OCI-LY7 (cell line): ENCODE data around the gene CXCR6. TPM values are rescaled to one million over a fixed set of nuclear protein-coding genes. Genes with fewer than 3 reads are reported as not detected.
A peak's percentile ranks its signal among the peaks of the same experiment; 100 is the strongest.

ENCODE experiments used
- BruUV-seq: library from RNA; stranded (reverse); fragments of 400-500 nt; replicated peaks from 2 replicates; lab custom pipeline; 2021; lab: Mats Ljungman, UMichigan
- CTCF ChIA-PET: fragments of 300-600 bp; sonication (Branson Sonifier 250); formaldehyde crosslinking; loops from one replicate; lab custom pipeline; 2022; ENCODE audit warnings: antibody characterized with exemption; ENCODE audit not compliant: unreplicated experiment; lab: Charles Lee
- POLR2A ChIA-PET: fragments of 300-600 bp; sonication (Branson Sonifier 250); formaldehyde crosslinking; loops from one replicate; lab custom pipeline; 2022; ENCODE audit warnings: antibody characterized with exemption; lab: Charles Lee
- DNase-seq: peaks from one replicate; pipeline ENCODE4 v3.0.0-alpha.2; 2015; ENCODE audit warnings: low spot score
- H2AFZ ChIP-seq: fragments of 200-600 bp; sonication (generic), shearing (Covaris generic); 2 replicates; pipeline ENCODE4 v1.6.1; 2014; ENCODE audit warnings: mild to moderate bottlenecking, antibody characterized with exemption, low read length, moderate library complexity
- H3K27ac ChIP-seq: fragments of 200-600 bp; sonication (generic); 2 replicates; pipeline ENCODE4 v1.5.1; 2014; ENCODE audit warnings: mixed run types, low read depth, mild to moderate bottlenecking, moderate library complexity, low read length, inconsistent platforms; ENCODE audit not compliant: poor library complexity, severe bottlenecking
- H3K36me3 ChIP-seq: fragments of 200-600 bp; sonication (generic); 2 replicates; pipeline ENCODE4 v1.6.1; 2014; ENCODE audit warnings: mild to moderate bottlenecking, antibody characterized with exemption, low read length, moderate library complexity, mixed read lengths; ENCODE audit not compliant: insufficient read depth
- H3K4me1 ChIP-seq: fragments of 200-600 bp; sonication (generic); 2 replicates; pipeline ENCODE4 v1.5.1; 2014; ENCODE audit warnings: mild to moderate bottlenecking, low read length; ENCODE audit not compliant: insufficient read depth, poor library complexity, severe bottlenecking
- H3K4me2 ChIP-seq: fragments of 200-600 bp; sonication (generic); 2 replicates; pipeline ENCODE4 v1.6.1; 2014; ENCODE audit warnings: mild to moderate bottlenecking, low read length
- H3K4me3 ChIP-seq: fragments of 200-600 bp; sonication (generic); 2 replicates; pipeline ENCODE4 v1.5.1; 2014; ENCODE audit warnings: mild to moderate bottlenecking, low read depth, low read length; ENCODE audit not compliant: poor library complexity, severe bottlenecking
- H3K79me2 ChIP-seq: fragments of 200-600 bp; sonication (generic); 2 replicates; pipeline ENCODE4 v1.6.1; 2016; ENCODE audit warnings: low read depth, mild to moderate bottlenecking, low read length, moderate library complexity, mixed read lengths; ENCODE audit not compliant: insufficient read depth
- H3K9me2 ChIP-seq: fragments of 200-600 bp; sonication (generic); 2 replicates; pipeline ENCODE4 v1.6.1; 2016; ENCODE audit warnings: mild to moderate bottlenecking, low read length, mixed read lengths; ENCODE audit not compliant: insufficient read depth
- H3K9me3 ChIP-seq: fragments of 200-600 bp; sonication (generic); 2 replicates; pipeline ENCODE4 v1.6.1; 2014; ENCODE audit warnings: mild to moderate bottlenecking, mixed run types, low read length, mixed read lengths
- H4K20me1 ChIP-seq: fragments of 200-600 bp; sonication (generic); 2 replicates; pipeline ENCODE4 v1.6.1; 2014; ENCODE audit warnings: mild to moderate bottlenecking, antibody characterized with exemption, low read length, moderate library complexity, mixed read lengths; ENCODE audit not compliant: insufficient read depth
- EZH2phosphoT487 ChIP-seq: fragments of 200-600 bp; sonication (generic); IDR thresholded peaks from 2 replicates; pipeline ENCODE4 v1.6.1; 2018; ENCODE audit warnings: low read depth, borderline replicate concordance, mild to moderate bottlenecking, mixed run types, antibody characterized with exemption, low read length, moderate library complexity, mixed read lengths
- intact Hi-C: fragments of 100-400 bp; cut with micrococcal nuclease; formaldehyde crosslinking; loops from one replicate; pipeline ENCODE4 v1.10.0; 2022; ENCODE audit not compliant: unreplicated experiment
- total RNA-seq, 2 experiments: library from RNA; depleted of rRNA in 1 of 2; stranded (reverse); fragments of >200 nt in 1 of 2; shearing (Covaris generic) in 1 of 2; gene quantifications; 2 replicates each; pipeline ENCODE4 v1.2.3, GENCODE V29; 2014 to 2022
- TF ChIP-seq, protein P1 (sequence below): fragments of 200-600 bp; sonication (generic); conservative IDR thresholded peaks from 2 replicates; pipeline ENCODE4 v1.5.1; 2014; ENCODE audit warnings: mild to moderate bottlenecking, antibody characterized with exemption, low read length, moderate library complexity, mixed read lengths

Gene CXCR6
- total RNA-seq, 2 experiments from 2014 or later, result not detected

DNA sequence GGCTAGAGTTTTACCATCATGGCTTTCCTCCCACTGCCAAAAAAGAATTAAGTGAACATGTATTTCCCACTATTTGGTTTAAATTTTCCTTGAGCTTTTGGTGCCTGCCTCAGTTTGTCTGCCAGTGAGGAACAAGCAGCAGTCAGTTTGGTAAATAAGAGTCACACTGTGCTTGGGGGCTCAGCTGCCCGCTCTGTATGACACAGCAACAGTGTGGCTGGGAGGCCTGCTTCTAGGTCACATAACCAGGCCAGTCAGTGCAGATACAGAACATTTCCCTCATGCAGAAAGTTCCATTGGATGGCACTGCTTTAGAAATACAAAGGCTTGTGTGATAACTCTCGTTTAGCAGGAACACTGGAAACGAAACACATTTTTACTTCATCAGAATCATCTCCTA, 26.7 kb downstream of the CXCR6 start:
- H3K4me2 ChIP-seq, result no peak overlapping the region
- peaks cover 12% of the 10 kb centered on the region for H3K4me1 ChIP-seq
- H3K9me3 ChIP-seq, result no peaks in the 10 kb centered on the region
- no peak for DNase-seq
- H3K36me3 ChIP-seq, result peaks cover 81% of the 10 kb centered on the region
- no peak overlapping the region for H3K4me3 ChIP-seq
- no peak overlapping the region for H3K27ac ChIP-seq
- H3K79me2 ChIP-seq, result no peaks in the 10 kb centered on the region
- H3K9me2 ChIP-seq, result no peaks in the 10 kb centered on the region
- ChIA-PET CTCF (no interaction called here), POLR2A (no interaction called here)
- TF ChIP-seq EZH2phosphoT487, result no peak
- TF ChIP-seq, protein P1, sequence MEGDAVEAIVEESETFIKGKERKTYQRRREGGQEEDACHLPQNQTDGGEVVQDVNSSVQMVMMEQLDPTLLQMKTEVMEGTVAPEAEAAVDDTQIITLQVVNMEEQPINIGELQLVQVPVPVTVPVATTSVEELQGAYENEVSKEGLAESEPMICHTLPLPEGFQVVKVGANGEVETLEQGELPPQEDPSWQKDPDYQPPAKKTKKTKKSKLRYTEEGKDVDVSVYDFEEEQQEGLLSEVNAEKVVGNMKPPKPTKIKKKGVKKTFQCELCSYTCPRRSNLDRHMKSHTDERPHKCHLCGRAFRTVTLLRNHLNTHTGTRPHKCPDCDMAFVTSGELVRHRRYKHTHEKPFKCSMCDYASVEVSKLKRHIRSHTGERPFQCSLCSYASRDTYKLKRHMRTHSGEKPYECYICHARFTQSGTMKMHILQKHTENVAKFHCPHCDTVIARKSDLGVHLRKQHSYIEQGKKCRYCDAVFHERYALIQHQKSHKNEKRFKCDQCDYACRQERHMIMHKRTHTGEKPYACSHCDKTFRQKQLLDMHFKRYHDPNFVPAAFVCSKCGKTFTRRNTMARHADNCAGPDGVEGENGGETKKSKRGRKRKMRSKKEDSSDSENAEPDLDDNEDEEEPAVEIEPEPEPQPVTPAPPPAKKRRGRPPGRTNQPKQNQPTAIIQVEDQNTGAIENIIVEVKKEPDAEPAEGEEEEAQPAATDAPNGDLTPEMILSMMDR, result no peak
- no TSS peak for BruUV-seq
- H2AFZ ChIP-seq, result no peak overlapping the region
- intact Hi-C loops, result no loop called here
- H4K20me1 ChIP-seq, result no peaks in the 10 kb centered on the region

DNA sequence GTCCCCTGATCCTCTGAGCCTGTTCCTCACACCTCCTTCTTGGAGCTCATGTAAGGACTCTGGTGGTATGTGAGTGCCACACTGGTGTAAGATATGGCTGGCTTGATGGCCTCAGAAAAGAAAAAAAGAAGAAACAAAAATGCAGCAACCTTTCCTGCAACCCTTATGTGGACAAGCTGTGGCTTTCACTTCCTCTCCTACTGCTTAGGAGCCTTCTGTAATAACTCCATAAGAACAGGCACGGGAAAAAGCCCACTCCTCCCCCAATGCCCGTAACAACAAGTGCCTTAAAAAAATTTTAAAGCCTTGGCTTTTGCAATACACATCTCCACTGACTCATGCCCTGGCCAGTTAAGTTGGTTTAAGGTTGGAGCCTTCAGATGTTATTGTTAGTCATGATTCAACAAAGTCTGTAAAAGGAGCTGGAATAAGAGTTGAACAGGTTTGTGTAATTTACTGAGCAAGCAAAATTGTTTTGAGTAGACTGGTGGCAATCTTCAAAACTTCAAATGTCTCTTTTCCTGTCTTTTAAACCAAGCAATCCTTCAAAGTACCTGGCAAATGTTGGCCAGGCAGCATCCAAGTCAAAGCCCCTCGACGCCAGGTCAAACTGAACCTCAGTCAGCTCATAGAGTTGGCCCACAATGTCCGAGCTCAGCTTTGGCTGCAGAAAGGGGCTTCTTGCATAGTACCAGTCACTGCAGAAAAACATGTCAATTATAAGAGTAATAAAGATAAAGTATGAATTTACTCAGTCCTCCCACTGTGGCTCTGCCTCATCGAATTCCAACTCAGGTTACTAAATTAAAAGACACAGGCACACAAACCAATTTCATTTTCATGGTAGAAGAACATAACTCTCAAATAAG, 29.5 kb downstream of the CXCR6 start:
- no peaks in the 10 kb centered on the region for H3K79me2 ChIP-seq
- ChIA-PET CTCF (no interaction called here), POLR2A (interaction anchor here (0.7 to 1.8 kb wide), 3 partner anchors 10 to 313 kb away, joined by 3 to 10 read pairs (median 7); no protein-coding TSS in a partner anchor)
- peak; percentile 43 for DNase-seq
- H3K9me3 ChIP-seq, result no peaks in the 10 kb centered on the region
- H3K27ac ChIP-seq, result peak overlapping the region; percentile 4
- H3K4me1 ChIP-seq, result peaks cover 12% of the 10 kb centered on the region
- TF ChIP-seq, protein P1, result no peak
- TF ChIP-seq EZH2phosphoT487, result no peak
- peak overlapping the region; percentile 37; the same call in 1 of the 2 replicates for H3K4me2 ChIP-seq
- BruUV-seq, result no TSS peak
- H3K9me2 ChIP-seq, result no peaks in the 10 kb centered on the region
- peaks cover 88% of the 10 kb centered on the region for H3K36me3 ChIP-seq
- no peaks in the 10 kb centered on the region for H4K20me1 ChIP-seq
- no peak overlapping the region for H2AFZ ChIP-seq
- no peak overlapping the region for H3K4me3 ChIP-seq
- intact Hi-C loops, result no loop called here

DNA sequence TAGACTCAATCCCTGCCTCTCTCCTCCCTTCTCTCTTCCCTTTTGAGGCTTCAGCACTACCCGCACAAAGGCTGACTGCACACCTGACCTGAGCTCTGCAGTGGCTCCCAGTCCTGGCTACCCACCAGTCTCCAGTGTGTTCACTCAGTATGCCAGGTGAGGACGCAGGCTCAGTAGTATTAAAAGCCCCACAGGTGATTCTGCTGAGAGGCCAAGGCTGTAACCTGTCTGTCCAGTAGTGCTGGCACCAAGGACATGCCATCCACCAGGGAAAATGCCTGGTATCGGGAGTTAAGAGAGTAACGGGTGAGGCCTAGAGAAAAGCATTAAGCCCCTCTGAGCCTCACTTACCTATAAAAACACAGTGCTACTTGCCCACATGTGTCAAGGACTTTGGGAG, 31.4 kb downstream of the CXCR6 start:
- ChIA-PET CTCF (no interaction called here), POLR2A (no interaction called here)
- TF ChIP-seq EZH2phosphoT487, result no peak
- TF ChIP-seq, protein P1, result no peak
- H3K36me3 ChIP-seq, result peaks cover 86% of the 10 kb centered on the region
- H3K4me1 ChIP-seq, result peaks cover 12% of the 10 kb centered on the region
- intact Hi-C loops, result no loop called here
- H2AFZ ChIP-seq, result no peak overlapping the region
- no peak overlapping the region for H3K4me3 ChIP-seq
- no peaks in the 10 kb centered on the region for H4K20me1 ChIP-seq
- no peak for DNase-seq
- H3K9me2 ChIP-seq, result no peaks in the 10 kb centered on the region
- BruUV-seq, result no TSS peak
- no peak overlapping the region for H3K27ac ChIP-seq
- H3K79me2 ChIP-seq, result no peaks in the 10 kb centered on the region
- H3K9me3 ChIP-seq, result no peaks in the 10 kb centered on the region
- no peak overlapping the region for H3K4me2 ChIP-seq
